Stimulated activated naive CD8-positive, alpha-beta T cell treated with anti-CD3 and anti-CD28 coated beads, Interleukin-15, Interleukin-2, amounts not matched to agents 100 ng/mL and 50 ng/mL, for 24 hours (primary cell): ENCODE results near the gene GALNT12.
A peak's percentile ranks its signal among the peaks of the same experiment; 100 is the strongest.

Experiments used
- H3K27ac Mint-ChIP-seq: one replicate; pipeline ENCODE4 v1.8.0; 2021; ENCODE audit warnings: mild to moderate bottlenecking, mixed read lengths
- H3K27me3 Mint-ChIP-seq: one replicate; pipeline ENCODE4 v1.8.0; 2021; ENCODE audit warnings: mixed read lengths
- H3K36me3 Mint-ChIP-seq: one replicate; pipeline ENCODE4 v1.8.0; 2021; ENCODE audit warnings: low read depth, mixed read lengths
- H3K4me1 Mint-ChIP-seq: one replicate; pipeline ENCODE4 v1.8.0; 2021; ENCODE audit warnings: low read depth, mixed read lengths
- H3K4me3 Mint-ChIP-seq: one replicate; pipeline ENCODE4 v1.8.0; 2021; ENCODE audit warnings: mild to moderate bottlenecking, mixed read lengths
- H3K9me3 Mint-ChIP-seq: one replicate; pipeline ENCODE4 v1.8.0; 2021; ENCODE audit warnings: mixed read lengths

GALNT12 gene

GRCh38 chr9:98806394-98807035, 955 bp upstream of the GALNT12 start:
- Mint-ChIP-seq H3K4me3 (peak overlapping the region; percentile 77), H3K4me1 (peaks cover 32% of the 10 kb centered on the region), H3K27ac (no peak overlapping the region), H3K9me3 (no peaks in the 10 kb centered on the region), H3K36me3 (no peaks in the 10 kb centered on the region), H3K27me3 (peaks cover 6% of the 10 kb centered on the region)

GRCh38 chr9:98807814-98808195, 335 bp downstream of the GALNT12 start:
- peaks cover under 1% of the 10 kb centered on the region for H3K36me3 Mint-ChIP-seq
- peak overlapping the region; percentile 41 for H3K27ac Mint-ChIP-seq
- no peaks in the 10 kb centered on the region for H3K9me3 Mint-ChIP-seq
- H3K4me1 Mint-ChIP-seq: peaks cover 34% of the 10 kb centered on the region
- H3K27me3 Mint-ChIP-seq: peaks cover 4% of the 10 kb centered on the region
- peak overlapping the region; percentile 84 for H3K4me3 Mint-ChIP-seq

- Mint-ChIP-seq H3K9me3 (no peaks in the 10 kb centered on the region), H3K4me1 (peaks cover 34% of the 10 kb centered on the region), H3K36me3 (peaks cover 5% of the 10 kb centered on the region), H3K4me3 (peak overlapping the region; percentile 84), H3K27ac (peak overlapping the region; percentile 41), H3K27me3 (peaks cover 2% of the 10 kb centered on the region)
Measured at GRCh38 chr9:98808411-98808815, 943 bp downstream of the GALNT12 start.

DNA sequence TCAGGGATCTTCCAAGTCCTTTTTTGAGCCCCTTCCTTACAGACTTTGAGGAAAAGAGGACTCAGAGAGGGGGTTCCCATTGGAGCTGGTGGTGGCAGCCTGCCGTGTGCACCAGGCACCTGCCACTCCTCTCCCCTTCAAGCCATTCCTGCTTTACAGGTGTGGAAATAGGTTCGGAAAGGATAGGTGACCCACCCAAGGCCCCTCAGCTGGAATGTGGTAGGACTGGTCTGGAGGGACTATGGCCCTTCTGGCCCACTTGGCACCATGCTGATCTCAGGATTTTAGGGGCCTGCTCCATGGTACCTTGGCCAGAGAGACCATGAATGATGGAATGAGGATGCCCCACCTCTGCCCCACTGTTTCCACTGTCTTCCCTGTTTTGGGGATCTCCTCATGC, 1.4 kb downstream of the GALNT12 start:
- Mint-ChIP-seq H3K27ac (no peak overlapping the region), H3K4me1 (peaks cover 34% of the 10 kb centered on the region), H3K9me3 (no peaks in the 10 kb centered on the region), H3K4me3 (peak overlapping the region; percentile 84), H3K36me3 (peaks cover 5% of the 10 kb centered on the region), H3K27me3 (no peaks in the 10 kb centered on the region)

DNA sequence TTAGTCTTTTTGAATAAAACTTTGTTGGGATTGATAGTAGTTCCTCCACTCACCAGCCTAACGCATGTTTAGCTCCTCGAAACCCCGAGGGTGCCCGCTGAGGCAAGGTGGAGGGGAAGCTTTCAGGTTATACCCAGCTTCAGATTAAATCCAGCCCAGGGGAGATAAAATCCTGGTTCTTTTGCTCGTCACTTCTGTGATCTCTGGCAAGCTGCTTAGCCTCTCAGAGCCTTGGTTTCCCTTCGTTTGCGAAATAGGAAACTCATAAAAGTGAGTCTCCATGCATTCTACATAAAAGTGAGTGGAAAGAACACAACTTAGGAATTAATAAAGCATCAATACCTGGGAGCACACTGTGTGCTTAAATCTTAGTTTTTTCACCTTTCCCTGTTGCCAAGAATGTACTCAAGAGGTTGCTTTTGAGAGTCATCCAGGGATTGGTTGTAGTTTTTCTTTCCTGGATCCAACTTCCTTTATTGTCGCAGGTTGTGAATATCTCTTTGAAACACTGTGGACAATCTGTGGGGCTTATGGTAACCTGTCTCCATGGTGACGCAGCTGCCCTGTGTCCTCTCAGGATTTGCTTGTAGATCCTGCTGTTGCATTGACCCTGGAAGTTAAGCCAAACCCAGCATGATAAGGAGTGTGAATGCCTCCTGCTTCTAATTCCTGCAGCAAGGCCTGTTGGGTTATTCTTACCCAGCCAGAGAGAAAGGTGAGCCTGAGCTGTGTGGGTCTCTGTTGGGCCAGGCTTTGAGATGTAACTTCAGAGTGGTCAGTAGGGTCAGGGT, 2.0 kb downstream of the GALNT12 start:
- Mint-ChIP-seq H3K27me3 (no peaks in the 10 kb centered on the region), H3K36me3 (peaks cover 5% of the 10 kb centered on the region), H3K4me1 (peaks cover 34% of the 10 kb centered on the region), H3K27ac (no peak overlapping the region), H3K4me3 (peak overlapping the region; percentile 61), H3K9me3 (no peaks in the 10 kb centered on the region)

DNA sequence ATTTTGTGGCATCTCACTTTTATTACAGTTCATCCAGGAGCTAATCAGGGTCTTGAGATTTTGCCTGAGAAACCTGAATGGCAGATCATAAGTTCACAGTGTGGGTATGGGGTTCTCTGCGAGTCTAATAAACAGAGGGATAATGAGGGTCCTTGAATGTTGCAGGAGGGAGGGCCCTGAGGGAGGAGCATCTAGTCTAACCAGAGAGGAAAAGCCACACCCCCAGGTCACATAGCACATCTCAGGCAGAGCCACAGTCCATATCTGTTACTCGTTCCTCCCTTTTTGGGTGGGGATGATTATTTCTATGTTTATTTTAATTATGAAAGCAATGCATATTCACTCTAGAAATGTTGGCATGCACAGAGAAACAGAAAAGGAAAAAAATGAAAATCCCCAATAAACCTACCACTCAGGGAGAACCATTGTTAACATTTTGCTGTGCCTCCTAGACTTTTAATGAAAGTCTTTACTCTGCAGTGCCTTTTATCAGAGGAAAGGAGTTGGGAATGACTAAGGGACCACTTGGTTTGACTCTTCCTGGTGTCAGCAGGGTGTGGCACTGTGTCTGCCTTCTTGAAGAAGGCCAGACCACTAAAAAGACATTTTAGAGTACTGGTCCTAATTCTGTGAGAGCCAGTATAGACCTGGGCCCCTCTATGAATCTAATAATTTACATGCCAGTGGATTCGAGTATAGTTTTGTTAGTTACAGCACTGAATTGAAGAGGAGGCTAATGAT, 2.8 kb downstream of the GALNT12 start:
- H3K27me3 Mint-ChIP-seq: no peaks in the 10 kb centered on the region
- H3K4me1 Mint-ChIP-seq: peaks cover 34% of the 10 kb centered on the region
- peaks cover 5% of the 10 kb centered on the region for H3K36me3 Mint-ChIP-seq
- H3K4me3 Mint-ChIP-seq: no peak overlapping the region
- no peaks in the 10 kb centered on the region for H3K9me3 Mint-ChIP-seq
- no peak overlapping the region for H3K27ac Mint-ChIP-seq

DNA sequence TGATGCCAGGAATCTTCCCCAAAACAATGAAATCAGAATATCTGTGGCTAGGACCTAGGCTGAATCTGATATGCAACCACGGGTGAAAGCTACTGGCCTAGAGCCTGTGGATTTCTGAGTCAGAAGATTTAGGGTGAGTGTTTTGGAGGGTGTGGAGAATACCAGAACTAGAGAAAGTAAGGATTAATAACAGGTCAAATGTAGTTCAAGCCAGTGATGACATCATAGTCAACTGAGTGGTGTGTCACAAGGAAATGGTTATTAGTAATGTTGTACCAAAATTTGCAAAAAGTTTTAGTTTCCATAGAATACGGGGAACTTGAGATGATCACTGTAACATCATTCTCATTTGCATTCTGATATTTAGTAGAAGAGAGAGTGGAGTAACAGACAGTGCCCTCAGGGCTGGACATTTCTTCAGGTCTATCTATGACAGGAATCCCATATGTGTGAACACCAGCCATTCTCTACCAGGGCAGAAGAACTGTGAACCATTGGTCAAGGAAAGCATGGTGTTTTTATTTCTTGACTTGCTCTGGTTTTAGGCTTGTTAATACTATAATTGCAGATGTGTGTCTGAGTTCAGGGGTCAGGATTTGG, 3.7 kb downstream of the GALNT12 start:
- Mint-ChIP-seq H3K27me3 (no peaks in the 10 kb centered on the region), H3K4me1 (peaks cover 34% of the 10 kb centered on the region)

DNA sequence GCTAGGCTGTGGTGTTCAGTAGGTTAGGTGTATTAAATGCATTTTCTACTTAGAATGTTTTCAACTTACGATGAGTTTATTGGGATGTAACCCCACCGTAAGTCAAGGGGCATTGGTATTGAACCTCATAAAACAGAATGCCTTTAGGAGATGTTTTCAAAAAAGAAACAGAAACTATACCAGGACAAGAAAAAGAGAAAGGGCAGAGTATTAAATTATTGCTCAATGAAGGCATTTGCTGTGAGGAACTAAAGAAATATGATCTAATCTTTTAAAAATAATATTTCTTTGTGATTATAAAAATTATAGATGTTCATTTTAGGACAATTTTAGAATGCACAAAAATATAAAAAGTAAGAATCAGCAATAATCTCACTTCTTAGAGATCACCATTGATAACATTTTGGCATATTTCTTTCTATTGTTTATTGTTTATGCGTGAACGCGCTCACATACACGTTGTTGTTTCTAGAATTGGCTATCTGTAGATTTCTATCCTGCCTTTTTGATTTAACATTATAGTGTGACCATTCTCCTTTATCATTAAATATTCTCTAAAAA, 8.0 kb downstream of the GALNT12 start:
- no peaks in the 10 kb centered on the region for H3K9me3 Mint-ChIP-seq
- H3K27me3 Mint-ChIP-seq: no peaks in the 10 kb centered on the region
- no peak overlapping the region for H3K27ac Mint-ChIP-seq
- no peak overlapping the region for H3K4me3 Mint-ChIP-seq
- H3K4me1 Mint-ChIP-seq: peaks cover 10% of the 10 kb centered on the region
- peaks cover 13% of the 10 kb centered on the region for H3K36me3 Mint-ChIP-seq

More for the DNA sequence above, 3.7 kb downstream of the GALNT12 start:
- H3K4me3 Mint-ChIP-seq: no peak overlapping the region
- no peaks in the 10 kb centered on the region for H3K9me3 Mint-ChIP-seq
- H3K27ac Mint-ChIP-seq: no peak overlapping the region
- H3K36me3 Mint-ChIP-seq: peaks cover 5% of the 10 kb centered on the region

- Mint-ChIP-seq H3K27me3 (no peaks in the 10 kb centered on the region), H3K27ac (no peak overlapping the region), H3K9me3 (no peaks in the 10 kb centered on the region), H3K4me1 (no peaks in the 10 kb centered on the region), H3K36me3 (peaks cover 8% of the 10 kb centered on the region), H3K4me3 (no peak overlapping the region)
Measured at GRCh38 chr9:98818764-98819163, 11.3 kb downstream of the GALNT12 start.

DNA sequence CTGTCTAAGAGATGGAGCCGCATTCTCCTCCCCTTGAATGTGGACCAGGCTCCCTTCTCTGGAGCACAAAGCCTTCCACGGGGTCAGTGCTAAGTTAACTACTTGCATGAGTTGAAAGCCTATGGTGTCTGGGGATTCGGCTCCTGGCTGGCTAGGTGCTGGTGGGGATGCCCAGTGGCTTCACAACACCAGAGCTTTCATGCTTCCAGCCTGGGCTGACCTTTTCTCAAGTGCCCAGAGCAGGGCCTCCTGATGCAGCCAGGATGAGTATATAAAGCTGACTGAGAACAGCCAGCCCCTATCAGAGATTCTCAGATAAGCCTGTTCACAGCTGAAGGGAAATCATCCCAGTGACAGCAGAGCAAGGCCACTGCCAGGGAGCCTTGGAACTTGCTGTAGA, 11.8 kb downstream of the GALNT12 start:
- Mint-ChIP-seq H3K27me3 (no peaks in the 10 kb centered on the region), H3K4me3 (no peak overlapping the region), H3K4me1 (no peaks in the 10 kb centered on the region), H3K36me3 (peaks cover 8% of the 10 kb centered on the region), H3K9me3 (no peaks in the 10 kb centered on the region), H3K27ac (no peak overlapping the region)

GRCh38 chr9:98821831-98822230, 14.4 kb downstream of the GALNT12 start:
- Mint-ChIP-seq H3K27ac (no peak overlapping the region), H3K27me3 (no peaks in the 10 kb centered on the region), H3K36me3 (peaks cover 8% of the 10 kb centered on the region), H3K4me1 (no peaks in the 10 kb centered on the region), H3K9me3 (no peaks in the 10 kb centered on the region), H3K4me3 (no peak overlapping the region)

- H3K36me3 Mint-ChIP-seq: peaks cover 8% of the 10 kb centered on the region
- H3K4me3 Mint-ChIP-seq: no peak overlapping the region
- no peaks in the 10 kb centered on the region for H3K4me1 Mint-ChIP-seq
- no peaks in the 10 kb centered on the region for H3K27me3 Mint-ChIP-seq
- H3K9me3 Mint-ChIP-seq: no peaks in the 10 kb centered on the region
- no peak overlapping the region for H3K27ac Mint-ChIP-seq
Measured at GRCh38 chr9:98822661-98823060, 15.2 kb downstream of the GALNT12 start.

DNA sequence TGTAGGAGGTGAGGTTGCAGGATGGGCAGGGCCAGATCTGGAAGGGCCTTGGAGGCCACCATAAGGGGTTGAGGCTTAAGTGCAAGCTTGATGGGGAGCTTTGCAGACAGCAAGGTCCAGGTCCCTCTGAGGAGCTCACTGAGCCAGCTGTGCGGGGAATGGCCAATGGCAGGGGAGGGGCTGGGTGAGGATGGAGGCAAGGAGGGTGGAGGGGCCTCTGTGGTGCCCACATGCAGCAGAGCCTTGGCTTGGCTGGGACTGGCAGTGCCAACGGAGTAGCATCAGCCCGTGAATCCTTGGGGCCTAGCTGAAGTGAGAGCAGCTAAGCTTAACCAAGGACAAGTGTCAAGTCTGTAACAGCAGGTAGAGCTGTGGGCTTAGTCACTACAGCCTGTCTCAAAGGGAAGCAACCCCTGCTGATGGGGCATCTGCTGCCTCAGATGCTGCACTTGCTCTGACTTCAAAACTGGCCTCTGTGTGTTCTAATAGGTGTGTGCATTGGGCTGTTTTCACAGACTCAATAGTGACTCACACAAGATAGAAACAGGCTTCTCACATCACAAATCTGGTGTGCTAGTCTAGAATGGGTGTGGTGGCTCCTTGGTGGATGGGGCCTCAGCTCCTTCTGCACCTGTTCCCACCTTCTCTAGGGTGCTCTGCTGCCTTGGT, 16.3 kb downstream of the GALNT12 start:
- no peak overlapping the region for H3K4me3 Mint-ChIP-seq
- H3K27me3 Mint-ChIP-seq: no peaks in the 10 kb centered on the region
- H3K36me3 Mint-ChIP-seq: peaks cover 2% of the 10 kb centered on the region
- H3K4me1 Mint-ChIP-seq: no peaks in the 10 kb centered on the region
- no peak overlapping the region for H3K27ac Mint-ChIP-seq
- no peaks in the 10 kb centered on the region for H3K9me3 Mint-ChIP-seq

DNA sequence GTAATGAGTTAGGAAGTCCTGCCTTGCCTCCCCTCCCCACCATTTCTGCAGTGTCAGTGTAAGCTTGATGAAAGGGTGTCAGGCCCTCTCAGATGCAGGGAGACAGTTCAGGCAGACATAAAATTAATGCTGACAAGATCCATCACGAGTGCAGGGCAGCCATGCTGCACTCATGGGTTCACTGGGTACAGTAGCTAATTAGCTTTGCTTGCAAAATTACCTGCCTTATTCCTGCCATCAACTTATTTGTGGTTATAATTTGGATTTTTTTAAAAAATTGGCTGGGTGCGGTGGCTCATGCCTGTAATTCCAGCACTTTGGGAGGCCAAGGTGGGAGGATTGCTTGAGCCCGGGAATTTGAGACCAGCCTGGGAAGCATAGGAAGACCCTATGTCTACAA, 17.9 kb downstream of the GALNT12 start:
- Mint-ChIP-seq H3K9me3 (no peaks in the 10 kb centered on the region), H3K27me3 (no peaks in the 10 kb centered on the region), H3K4me3 (no peak overlapping the region), H3K27ac (no peak overlapping the region), H3K36me3 (peaks cover 4% of the 10 kb centered on the region), H3K4me1 (no peaks in the 10 kb centered on the region)
